ENCODE data around the gene TRIM50.
"Not testable (repeated sequence)": the region's sequence is repeated elsewhere in the genome, so short reads cannot be mapped to it uniquely, and the experiment has no call there.

Gene TRIM50

GRCh38 chr7:73327922-73328321 lies at the start of gene TRIM50, which contains the start of gene FKBP6:
Gene TRIM50, minus strand, starts transcription at chr7:73328082. Its CDS starts 3,295 bp downstream, at chr7:73324787.
Gene FKBP6, plus strand, starts transcription at chr7:73328161. Its CDS starts 268 bp downstream, at chr7:73328429.
- not testable (repeated sequence) for DNase-seq

GRCh38 chr7:73376671-73377412 lies 49.0 kb upstream of the TRIM50 start:
- DNase-seq = no peak

DNA sequence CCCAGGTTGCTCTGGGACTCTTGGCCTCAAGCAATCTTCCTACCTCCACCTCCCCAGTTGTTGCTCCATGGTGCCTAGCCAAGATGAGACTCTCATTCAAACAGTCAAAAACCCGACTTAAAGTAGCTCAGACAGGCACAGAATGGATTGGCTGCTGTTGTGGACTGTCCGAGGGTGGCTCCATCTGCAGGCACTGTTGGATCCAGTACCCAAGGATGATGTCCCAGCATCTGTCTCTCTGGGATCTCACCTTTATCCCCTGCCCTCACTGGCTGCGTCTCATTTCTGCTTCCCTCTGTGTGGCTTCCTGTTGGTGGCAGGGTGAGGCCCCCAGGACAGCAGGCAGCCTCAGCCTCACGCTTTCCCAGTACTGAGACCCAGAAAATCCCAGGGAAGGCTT lies 48.4 kb upstream of the TRIM50 start:
- DNase-seq = not testable (repeated sequence)

DNA sequence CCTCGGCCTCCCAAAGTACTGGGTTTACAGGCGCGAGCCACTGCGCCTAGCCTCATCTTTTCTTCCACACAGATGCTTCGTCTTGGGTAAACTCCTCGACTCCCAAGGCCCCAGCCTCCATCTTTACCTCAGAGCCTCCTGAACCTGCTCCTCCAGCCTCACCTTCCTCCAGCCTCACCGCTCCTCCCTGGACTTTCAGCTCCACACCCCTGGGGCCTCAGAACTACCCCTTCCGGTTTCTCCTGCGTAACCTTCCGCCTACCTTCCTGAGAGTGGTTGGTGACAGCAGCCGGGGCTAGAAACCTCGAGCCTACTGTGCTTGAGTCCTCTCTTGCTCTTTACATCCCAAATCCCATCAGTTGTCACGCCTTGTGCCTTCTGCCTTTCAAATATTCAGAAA lies 45.9 kb upstream of the TRIM50 start:
- DNase-seq = no peak

GRCh38 chr7:73369622-73370021 lies 41.7 kb upstream of the TRIM50 start:
- no peak for DNase-seq

DNA sequence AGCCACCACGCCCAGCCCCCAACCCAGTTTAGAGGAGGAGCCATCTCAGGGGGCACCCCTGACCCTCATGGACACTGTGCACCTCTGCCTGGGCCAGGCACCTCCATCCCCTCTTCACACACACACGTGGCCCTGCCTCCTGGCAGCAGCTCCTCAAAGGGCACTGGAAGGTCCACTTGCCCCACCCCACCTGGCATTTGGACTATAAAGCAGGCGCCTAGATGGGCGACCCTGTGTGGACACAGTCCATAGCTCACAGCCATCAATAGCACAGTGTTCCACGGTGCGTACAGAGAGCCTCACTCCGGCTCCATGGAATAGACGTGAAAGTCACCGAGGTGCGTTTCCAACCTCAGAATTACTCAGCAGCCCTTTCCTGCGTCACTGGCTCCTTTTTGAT lies 41.1 kb upstream of the TRIM50 start:
- DNase-seq = no peak

- no peak for DNase-seq
These were observed 39.1 kb upstream of the TRIM50 start for GRCh38 chr7:73366990-73367389.

DNA sequence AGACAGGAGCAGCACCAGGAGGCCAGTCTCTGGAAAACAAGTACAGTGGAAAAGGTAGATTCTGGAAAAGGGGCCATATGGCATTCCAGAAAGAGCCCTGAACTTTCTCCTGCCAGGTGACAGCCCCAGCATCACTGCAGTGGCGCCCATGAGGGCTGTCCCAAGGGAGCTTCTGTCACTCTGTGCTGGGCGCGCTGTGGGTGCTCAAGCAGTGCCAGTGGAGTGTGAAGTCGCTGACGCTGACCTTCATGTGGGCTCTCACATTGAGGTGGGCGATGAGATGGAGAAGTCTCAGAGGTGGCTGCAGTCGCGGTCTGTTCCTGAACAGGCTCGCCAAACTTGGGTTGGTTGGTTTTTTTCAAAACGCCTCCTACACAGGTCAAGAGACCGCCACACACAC lies 38.2 kb upstream of the TRIM50 start:
- no peak for DNase-seq

GRCh38 chr7:73364006-73364728 lies 36.3 kb upstream of the TRIM50 start:
- no peak for DNase-seq

- DNase-seq = no peak
These were observed 35.5 kb upstream of the TRIM50 start for GRCh38 chr7:73363225-73364005.

GRCh38 chr7:73360590-73360989 lies 32.7 kb upstream of the TRIM50 start:
- not testable (repeated sequence) for DNase-seq

GRCh38 chr7:73359746-73360375 lies 32.0 kb upstream of the TRIM50 start:
- DNase-seq = no peak

DNA sequence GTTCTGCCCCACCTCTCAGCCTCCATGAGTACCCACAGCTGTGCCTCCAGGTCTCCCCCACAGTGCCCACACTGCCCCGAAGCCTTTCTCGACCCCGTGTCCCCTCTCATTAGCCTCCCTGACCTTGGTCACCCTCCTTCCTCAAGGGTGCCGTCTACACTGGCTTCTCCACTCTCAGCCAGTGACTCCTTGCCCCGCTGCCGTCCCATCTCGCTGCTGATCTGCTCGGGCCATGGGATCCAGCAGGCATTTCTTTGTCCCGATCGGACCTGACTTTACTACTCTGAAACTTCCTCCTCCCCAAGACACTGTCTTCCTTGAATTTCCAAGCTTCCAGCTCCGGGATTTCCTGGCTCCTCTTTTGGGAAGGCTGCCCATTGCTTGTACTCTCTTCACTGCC lies 31.4 kb upstream of the TRIM50 start:
- DNase-seq = no peak

DNA sequence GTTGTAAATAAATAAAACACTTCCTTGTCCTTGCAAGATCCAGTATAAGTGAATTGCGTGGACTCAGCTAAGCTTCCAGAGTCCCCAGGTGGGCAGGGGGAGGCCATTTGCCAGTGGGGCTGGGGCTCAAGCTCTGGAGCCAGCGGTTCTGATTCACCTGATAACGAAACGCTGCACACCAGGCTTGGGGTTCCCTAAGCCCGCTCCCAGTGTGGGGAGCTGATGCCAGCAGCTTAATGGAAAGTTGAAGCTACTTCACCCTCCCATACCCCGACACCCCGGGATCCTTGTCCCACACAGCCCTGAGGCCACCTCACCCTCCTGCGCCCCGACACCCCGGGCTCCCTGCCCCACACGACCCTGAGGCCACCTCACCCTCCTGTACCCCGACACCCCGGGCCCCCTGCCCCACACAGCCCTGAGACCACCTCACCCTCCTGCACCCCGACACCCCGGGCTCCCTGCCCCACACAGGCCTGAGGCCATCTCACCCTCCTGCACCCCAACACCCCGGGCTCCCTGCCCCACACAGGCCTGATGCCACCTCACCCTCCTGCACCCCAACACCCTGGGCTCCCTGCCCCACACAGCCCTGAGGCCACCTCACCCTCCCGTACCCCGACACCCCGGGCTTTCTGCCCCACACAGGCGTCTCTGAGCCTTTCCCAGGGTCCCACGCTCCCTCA lies 30.9 kb upstream of the TRIM50 start:
- DNase-seq = no peak

GRCh38 chr7:73356159-73356558 lies 28.3 kb upstream of the TRIM50 start:
- no peak for DNase-seq

DNA sequence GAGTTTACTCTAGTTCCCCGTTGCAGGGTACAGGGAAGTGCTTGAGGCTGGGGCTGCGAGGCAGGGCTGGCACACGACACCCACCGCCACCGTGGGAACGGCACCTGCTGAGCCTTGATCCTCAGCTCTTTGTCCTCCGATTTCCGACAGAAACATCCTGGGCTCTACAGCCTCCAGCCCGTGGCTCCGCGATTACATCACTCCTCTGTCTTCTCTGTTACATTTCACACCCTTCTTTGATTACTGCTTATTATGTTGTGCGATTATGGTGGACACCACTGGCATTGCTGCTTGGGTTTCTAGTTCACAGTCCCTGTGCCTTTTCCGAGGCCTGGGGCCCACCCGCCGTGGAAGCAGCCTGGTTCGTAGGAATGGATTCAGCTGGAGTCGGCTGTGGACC lies 26.9 kb upstream of the TRIM50 start:
- DNase-seq = no peak

- DNase-seq = no peak
These were observed 26.3 kb upstream of the TRIM50 start for GRCh38 chr7:73354196-73354595.

DNA sequence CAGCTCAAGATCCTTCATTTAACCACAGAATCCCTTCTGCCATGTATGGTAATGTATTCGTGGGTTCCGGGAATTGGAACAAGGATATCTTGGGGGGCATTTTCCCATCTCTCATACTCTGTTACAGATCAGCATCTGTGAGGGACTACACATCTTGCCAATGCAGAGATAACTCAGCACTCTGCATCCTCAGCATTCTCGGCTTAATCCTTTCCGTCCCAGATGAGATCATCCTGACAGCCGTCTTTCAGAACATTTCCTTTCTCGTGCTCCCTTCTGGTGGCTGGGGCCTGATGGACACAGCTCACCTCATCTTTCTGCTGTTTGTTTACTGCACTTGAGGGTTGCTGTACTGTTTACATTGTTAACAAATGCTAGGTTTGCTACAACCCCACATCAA lies 25.4 kb upstream of the TRIM50 start:
- no peak for DNase-seq

DNA sequence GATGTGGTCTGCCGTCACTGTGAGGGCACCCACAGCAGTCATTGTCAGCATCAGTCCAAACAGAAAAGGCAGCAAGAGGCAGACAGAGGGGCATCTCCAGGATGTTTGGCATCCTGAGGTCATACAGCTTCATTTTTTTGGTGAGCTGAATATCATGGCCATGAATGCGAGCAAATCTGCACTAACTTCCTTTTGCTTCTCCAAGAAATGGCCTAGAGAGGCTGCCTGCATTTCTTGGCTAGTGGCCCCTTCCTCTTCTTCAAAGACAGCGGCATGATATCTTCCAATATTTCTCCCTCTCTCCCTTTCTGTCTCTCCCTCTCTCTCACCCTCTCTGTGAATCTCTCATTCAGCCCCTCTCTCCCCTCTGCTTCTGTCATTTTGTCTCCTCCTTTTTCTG lies 24.9 kb upstream of the TRIM50 start:
- no peak for DNase-seq

GRCh38 chr7:73351447-73352167 lies 23.7 kb upstream of the TRIM50 start:
- no peak for DNase-seq

DNA sequence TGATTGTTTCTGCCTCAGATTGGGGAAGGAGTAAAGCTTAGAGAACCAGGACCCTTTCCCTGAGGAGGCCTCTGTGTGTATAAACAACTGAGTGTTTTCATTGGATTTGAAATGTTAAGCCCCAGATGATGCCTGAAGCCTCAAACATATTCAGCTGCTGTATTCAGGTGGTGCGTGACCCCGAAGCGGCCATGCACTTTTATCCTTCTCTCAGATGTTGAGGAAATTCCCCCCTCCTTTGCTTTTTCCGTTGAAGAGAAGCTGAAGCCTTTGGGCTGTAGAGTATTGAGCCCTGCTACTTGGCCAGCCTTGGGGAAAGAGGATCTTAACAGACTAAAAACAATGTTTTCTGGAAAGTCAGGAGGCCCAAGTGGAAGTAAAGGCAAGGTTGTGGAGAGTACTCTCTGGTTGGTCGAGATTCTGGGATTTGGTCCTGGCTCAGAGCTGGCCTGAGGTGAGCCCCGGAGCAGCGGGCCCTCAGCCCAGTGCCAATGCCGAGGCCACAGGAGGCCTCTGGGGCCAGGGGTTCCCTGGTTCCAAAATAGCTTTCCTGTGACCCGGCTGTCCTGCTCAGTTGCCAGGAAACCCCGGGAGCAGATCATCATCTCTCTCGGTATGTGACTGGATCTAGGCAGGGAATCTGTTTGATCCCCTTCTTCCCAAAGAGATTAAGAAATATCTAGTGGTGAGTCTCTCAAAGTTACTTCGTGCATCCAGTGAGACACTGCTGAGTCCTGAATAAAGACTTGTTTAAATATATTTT lies 22.6 kb upstream of the TRIM50 start:
- no peak for DNase-seq

Measured in CD4-positive, alpha-beta T cell treated with Interleukin-15 for 1 hour (primary cell).